ENCODE measurements around the gene CASP2. TPM values are rescaled to one million over a fixed set of nuclear protein-coding genes. Genes with fewer than 3 reads are reported as not detected.

Gene CASP2
- total RNA-seq, 4 donors from 2014 or later = 34.8 to 43.7 (median 38.3) TPM

- H3K27ac ChIP-seq = peak overlapping the region in 2 of 4 donors; percentile 19 to 30
- no peak for DNase-seq
Observed at GRCh38 chr7:143318661-143319060, 30.5 kb downstream of the CASP2 start.

GRCh38 chr7:143320620-143321019 is 32.5 kb downstream of the CASP2 start:
- TF ChIP-seq POLR2A (IDR thresholded peaks at IDR 0.05) = no peak
- TF ChIP-seq, protein P1, sequence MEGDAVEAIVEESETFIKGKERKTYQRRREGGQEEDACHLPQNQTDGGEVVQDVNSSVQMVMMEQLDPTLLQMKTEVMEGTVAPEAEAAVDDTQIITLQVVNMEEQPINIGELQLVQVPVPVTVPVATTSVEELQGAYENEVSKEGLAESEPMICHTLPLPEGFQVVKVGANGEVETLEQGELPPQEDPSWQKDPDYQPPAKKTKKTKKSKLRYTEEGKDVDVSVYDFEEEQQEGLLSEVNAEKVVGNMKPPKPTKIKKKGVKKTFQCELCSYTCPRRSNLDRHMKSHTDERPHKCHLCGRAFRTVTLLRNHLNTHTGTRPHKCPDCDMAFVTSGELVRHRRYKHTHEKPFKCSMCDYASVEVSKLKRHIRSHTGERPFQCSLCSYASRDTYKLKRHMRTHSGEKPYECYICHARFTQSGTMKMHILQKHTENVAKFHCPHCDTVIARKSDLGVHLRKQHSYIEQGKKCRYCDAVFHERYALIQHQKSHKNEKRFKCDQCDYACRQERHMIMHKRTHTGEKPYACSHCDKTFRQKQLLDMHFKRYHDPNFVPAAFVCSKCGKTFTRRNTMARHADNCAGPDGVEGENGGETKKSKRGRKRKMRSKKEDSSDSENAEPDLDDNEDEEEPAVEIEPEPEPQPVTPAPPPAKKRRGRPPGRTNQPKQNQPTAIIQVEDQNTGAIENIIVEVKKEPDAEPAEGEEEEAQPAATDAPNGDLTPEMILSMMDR (IDR thresholded peaks at IDR 0.05) = no peak
- Histone ChIP-seq H3K9me3 (no peaks in the 10 kb centered on the region), H3K36me3 (no peaks in the 10 kb centered on the region), H3K27me3 (no peaks in the 10 kb centered on the region), H3K27ac (no peak overlapping the region), H3K4me1 (no peaks in the 10 kb centered on the region), H3K4me3 (no peak overlapping the region)
- DNase-seq = no peak

More at GRCh38 chr7:143318661-143319060, 30.5 kb downstream of the CASP2 start:
- TF ChIP-seq, protein P1 (IDR thresholded peaks at IDR 0.05) = peak in 1 of 6 experiments; percentile 5
- TF ChIP-seq POLR2A (IDR thresholded peaks at IDR 0.05) = no peak
- no peak overlapping the region for H3K4me3 ChIP-seq
- no peaks in the 10 kb centered on the region for H3K36me3 ChIP-seq
- no peaks in the 10 kb centered on the region for H3K9me3 ChIP-seq
- no peaks in the 10 kb centered on the region for H3K27me3 ChIP-seq
- no peaks in the 10 kb centered on the region for H3K4me1 ChIP-seq

DNA sequence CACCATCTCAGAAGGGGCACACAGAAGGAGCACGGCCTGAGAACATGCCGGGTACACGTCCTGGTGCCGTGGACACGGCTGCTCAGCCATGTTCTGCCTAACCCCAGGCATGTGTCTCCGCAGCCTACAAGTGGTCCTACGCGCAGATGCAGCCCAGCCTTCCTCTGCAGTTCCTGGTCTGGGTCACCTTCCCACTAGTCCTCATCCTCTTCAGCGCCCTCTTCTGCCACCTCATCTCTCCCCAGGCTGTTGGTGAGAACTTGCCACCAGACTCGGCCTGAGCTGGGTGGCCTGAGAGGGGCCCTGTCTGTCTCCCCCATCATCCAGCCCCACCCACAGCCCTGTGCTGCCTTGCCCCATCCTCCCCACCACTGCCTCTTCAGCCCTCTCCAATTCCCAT is 33.1 kb downstream of the CASP2 start:
- no peak for TF ChIP-seq POLR2A (IDR thresholded peaks at IDR 0.05)
- TF ChIP-seq, protein P1 (IDR thresholded peaks at IDR 0.05) = no peak
- no peak overlapping the region for H3K27ac ChIP-seq
- H3K4me1 ChIP-seq = no peaks in the 10 kb centered on the region
- H3K36me3 ChIP-seq = no peaks in the 10 kb centered on the region
- no peaks in the 10 kb centered on the region for H3K9me3 ChIP-seq
- no peaks in the 10 kb centered on the region for H3K27me3 ChIP-seq
- no peak for DNase-seq
- H3K4me3 ChIP-seq = no peak overlapping the region

- H3K27me3 ChIP-seq = no peaks in the 10 kb centered on the region
- H3K27ac ChIP-seq = no peak overlapping the region
- TF ChIP-seq, protein P1 (IDR thresholded peaks at IDR 0.05) = peak in 3 of 6 experiments; percentile 37 to 49 (median 39)
- TF ChIP-seq POLR2A (IDR thresholded peaks at IDR 0.05) = no peak
- peak in 1 of 3 donors; percentile 69 for DNase-seq
- H3K4me3 ChIP-seq = no peak overlapping the region
- H3K36me3 ChIP-seq = no peaks in the 10 kb centered on the region
- no peaks in the 10 kb centered on the region for H3K9me3 ChIP-seq
- no peaks in the 10 kb centered on the region for H3K4me1 ChIP-seq
Observed at GRCh38 chr7:143321734-143322133, 33.6 kb downstream of the CASP2 start.

DNA sequence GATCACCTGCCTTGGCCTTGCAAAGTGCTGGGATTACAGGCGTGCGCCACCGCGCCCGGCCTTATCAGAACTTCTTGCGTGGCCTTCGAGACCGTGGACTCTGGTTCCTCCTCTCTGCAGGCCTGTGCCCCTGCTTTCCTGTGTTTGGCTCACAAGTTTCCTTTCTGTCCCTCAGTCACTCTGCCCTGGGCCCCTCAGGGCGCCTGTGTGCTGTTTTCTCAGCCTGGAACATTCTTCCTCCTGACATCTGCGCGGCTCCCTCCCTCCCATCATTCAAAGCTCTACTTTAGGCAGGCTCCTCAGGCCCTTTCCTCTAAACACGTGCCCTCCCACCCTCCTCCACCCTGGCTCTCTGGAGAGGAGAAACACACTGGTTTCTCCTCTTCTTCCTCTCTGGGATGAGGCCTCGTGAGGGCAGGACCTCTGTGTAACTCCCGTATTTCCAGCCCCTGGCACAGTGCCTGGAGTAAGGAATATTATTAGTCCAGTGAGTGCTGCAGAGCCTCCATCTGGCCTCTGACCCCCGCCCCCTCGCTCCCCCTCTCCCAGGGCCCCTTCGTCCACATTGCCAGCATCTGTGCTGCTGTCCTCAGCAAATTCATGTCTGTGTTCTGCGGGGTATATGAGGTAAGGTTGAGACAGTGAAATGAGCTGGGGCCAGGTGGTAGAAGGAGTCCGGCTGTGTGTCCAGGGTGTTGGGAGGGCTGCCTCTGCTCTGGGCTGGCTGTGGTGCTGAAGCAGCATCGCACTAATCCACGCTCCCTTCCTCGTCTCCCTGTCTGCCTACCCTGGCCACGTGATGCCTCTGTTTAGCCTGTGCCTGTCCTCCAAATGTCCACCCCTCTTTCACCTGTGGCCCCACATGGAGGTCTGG is 34.8 kb downstream of the CASP2 start:
- Histone ChIP-seq H3K27me3 (no peaks in the 10 kb centered on the region), H3K4me3 (no peak overlapping the region), H3K9me3 (no peaks in the 10 kb centered on the region), H3K27ac (peak overlapping the region in 1 of 4 donors; percentile 6), H3K36me3 (no peaks in the 10 kb centered on the region), H3K4me1 (no peaks in the 10 kb centered on the region)
- no peak for DNase-seq
- TF ChIP-seq POLR2A (IDR thresholded peaks at IDR 0.05) = no peak
- TF ChIP-seq, protein P1 (IDR thresholded peaks at IDR 0.05) = no peak

Data from Peyer's patch (tissue), 4 donors.